B cell (primary cell): ENCODE results near the gene CEP44. TPM values are rescaled to one million over a fixed set of nuclear protein-coding genes. Genes with fewer than 3 reads are reported as not detected.

Source experiments
- ATAC-seq: fragments of 200-7000 bp; cut with Tn5 transposase; one replicate; pipeline ENCODE4 v1.10.0; 2021; ENCODE audit warnings: low read depth, mild to moderate bottlenecking, moderate number of reproducible peaks, moderate library complexity
- CTCF ChIA-PET: fragments of 350-600 bp; sonication (Branson Sonifier 250); formaldehyde crosslinking; loops from one replicate; lab custom pipeline; 2021; ENCODE audit warnings: antibody characterized with exemption, inconsistent platforms; lab: Charles Lee
- POLR2A ChIA-PET: fragments of 350-600 bp; sonication (Branson Sonifier 250); formaldehyde crosslinking; loops from one replicate; lab custom pipeline; 2021; ENCODE audit warnings: antibody characterized with exemption; lab: Charles Lee
- DNase-seq: peaks from one replicate; pipeline ENCODE4 v3.0.0; 2013
- H2AFZ ChIP-seq: 2 replicates; pipeline ENCODE4 v1.6.1; 2012; ENCODE audit warnings: mild to moderate bottlenecking, low read depth, low read length; ENCODE audit not compliant: insufficient read depth, poor library complexity, severe bottlenecking
- H3K27ac ChIP-seq, 2 donors: 1 replicate in 1 of 2; 2 replicates in 1 of 2; pipeline ENCODE4 v1.5.1; 2012 to 2013; ENCODE audit warnings: low read length in 2 of 2, mild to moderate bottlenecking in 2 of 2, moderate library complexity in 1 of 2
- H3K27me3 ChIP-seq, 4 experiments: fragments of 200-600 bp in 1 of 4; sonication (generic) in 1 of 4; replicated peaks in 1 of 4; 1 replicate in 2 of 4; 2 replicates in 2 of 4; pipeline versions ENCODE4 v1.6.1 to v1.7.0; 2013 to 2016; ENCODE audit warnings: low read length in 3 of 4, mild to moderate bottlenecking in 2 of 4, mixed read lengths in 1 of 4, moderate library complexity in 1 of 4; ENCODE audit not compliant: insufficient read depth in 4 of 4, control insufficient read depth in 3 of 4; ENCODE audit errors: control extremely low read depth in 1 of 4
- H3K36me3 ChIP-seq, 2 experiments: replicated peaks in 1 of 2; 1 replicate in 1 of 2; 2 replicates in 1 of 2; pipeline versions ENCODE4 v1.6.1 to v1.7.1; 2013; ENCODE audit warnings: low read length in 1 of 2; ENCODE audit not compliant: insufficient read depth in 2 of 2, control insufficient read depth in 1 of 2; ENCODE audit errors: control extremely low read depth in 1 of 2, extremely low read depth in 1 of 2
- H3K4me1 ChIP-seq, 2 donors: fragments of 200-600 bp in 1 of 2; sonication (generic) in 1 of 2; 1 replicate in 1 of 2; 2 replicates in 1 of 2; pipeline versions ENCODE4 v1.5.1 to v1.6.1; 2013 to 2017; ENCODE audit warnings: low read length in 2 of 2; ENCODE audit not compliant: control insufficient read depth in 2 of 2, insufficient read depth in 2 of 2
- H3K4me2 ChIP-seq: replicated peaks from 2 replicates; pipeline ENCODE3; 2012; ENCODE audit warnings: mild to moderate bottlenecking, low read depth, low read length; ENCODE audit not compliant: poor library complexity, severe bottlenecking
- H3K4me3 ChIP-seq, 5 experiments: fragments of 200-600 bp in 1 of 5; sonication (generic) in 1 of 5; 1 replicate in 3 of 5; 2 replicates in 2 of 5; pipeline versions ENCODE4 v1.5.1 to v1.7.0; 2011 to 2016; ENCODE audit warnings: low read length in 4 of 5, mild to moderate bottlenecking in 4 of 5, low read depth in 2 of 5, control low read depth in 1 of 5, moderate library complexity in 1 of 5; ENCODE audit not compliant: insufficient read depth in 1 of 5; ENCODE audit errors: control extremely low read depth in 1 of 5, extremely low read depth in 1 of 5
- H3K79me2 ChIP-seq: fragments of 200-600 bp; sonication (generic); one replicate; pipeline ENCODE4 v1.6.0; 2016; ENCODE audit warnings: low read length; ENCODE audit not compliant: control insufficient read depth, insufficient read depth
- H3K9ac ChIP-seq: fragments of 200-600 bp; sonication (generic); 2 replicates; pipeline ENCODE4 v1.6.1; 2017; ENCODE audit warnings: mild to moderate bottlenecking, low read length, moderate library complexity
- H3K9me3 ChIP-seq, 3 donors: one replicate each; pipeline versions ENCODE4 v1.6.1 to v1.7.1; 2013; ENCODE audit warnings: low read length in 2 of 3; ENCODE audit not compliant: control insufficient read depth in 2 of 3, insufficient read depth in 1 of 3; ENCODE audit errors: control extremely low read depth in 1 of 3
- H4K20me1 ChIP-seq: 2 replicates; pipeline ENCODE4 v1.6.0; 2012; ENCODE audit warnings: mild to moderate bottlenecking, low read length; ENCODE audit not compliant: insufficient read depth, control insufficient read depth, poor library complexity, severe bottlenecking
- H3K27ac Mint-ChIP-seq: one replicate; pipeline ENCODE4 v1.8.0; 2021; ENCODE audit warnings: mixed read lengths
- H3K27me3 Mint-ChIP-seq: one replicate; pipeline ENCODE4 v1.8.0; 2021; ENCODE audit warnings: mixed read lengths
- H3K4me1 Mint-ChIP-seq: one replicate; pipeline ENCODE4 v1.8.0; 2021; ENCODE audit warnings: mixed read lengths
- H3K4me3 Mint-ChIP-seq: one replicate; pipeline ENCODE4 v1.8.0; 2021; ENCODE audit warnings: mixed read lengths
- H3K9me3 Mint-ChIP-seq: one replicate; pipeline ENCODE4 v1.8.0; 2022; ENCODE audit warnings: mixed read lengths; ENCODE audit not compliant: insufficient read depth
- EZH2 ChIP-seq: IDR thresholded peaks from 2 replicates; pipeline ENCODE4 v1.6.1; 2012; ENCODE audit warnings: borderline replicate concordance, low read depth, mild to moderate bottlenecking, moderate library complexity, low read length; ENCODE audit not compliant: insufficient read depth, poor library complexity, severe bottlenecking
- WGBS: methylation state at CpG from one replicate; pipeline ENCODE4 v1.1.5; 2013; ENCODE audit warnings: missing lambda C conversion rate; ENCODE audit not compliant: insufficient coverage; 5-methylcytosine and 5-hydroxymethylcytosine counted together
- intact Hi-C: fragments of 100-400 bp; cut with micrococcal nuclease; formaldehyde crosslinking; loops from one replicate; pipeline ENCODE4 v1.10.0; 2022
- polyA plus RNA-seq: library from polyadenylated mRNA; depleted of rRNA; stranded (reverse); fragments of >200 nt; gene quantifications from 2 replicates; pipeline ENCODE4 v1.2.3, GENCODE V29; 2012
- total RNA-seq, 2 donors: library from RNA; stranded (reverse); fragments of 120-200 nt in 1 of 2; gene quantifications; 1 replicate in 1 of 2; 2 replicates in 1 of 2; pipeline versions ENCODE4 v1.2.3 to v1.2.4, GENCODE V29; 2013 to 2022
- TF ChIP-seq, protein P1 (sequence below): fragments of 200-600 bp; IDR thresholded peaks from one replicate; pipeline ENCODE4 v1.8.0; 2022; ENCODE audit warnings: antibody characterized with exemption, mild to moderate bottlenecking

The CEP44 gene
- total and polyA plus RNA-seq, 2 donors (not counting 1 experiment from before 2014, with no cell fraction given), result 3.5 to 25.2 TPM

DNA sequence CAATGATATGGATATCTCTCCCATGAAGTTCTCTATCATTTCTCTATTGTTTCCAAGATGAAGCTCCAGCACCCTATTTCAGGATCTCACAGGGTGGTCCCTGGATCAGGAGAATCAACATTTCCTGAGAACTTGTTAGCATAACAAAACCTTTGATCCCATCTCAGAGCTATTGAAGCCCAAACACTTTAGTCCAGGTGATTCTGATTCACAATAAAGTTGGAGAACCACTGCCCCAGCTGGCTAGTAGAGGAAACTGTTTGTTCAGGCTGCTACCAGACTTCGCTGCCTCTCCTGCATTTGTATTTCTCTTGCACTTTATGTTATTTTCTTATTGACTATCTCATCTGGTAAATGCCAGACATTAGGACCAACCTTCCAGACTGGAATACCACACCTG is 65.4 kb downstream of the CEP44 start:
- peaks cover 0 to 5% (median 1%) of the 10 kb centered on the region in 3 donors for H3K9me3 ChIP-seq
- H3K27me3 ChIP-seq, result no peaks in the 10 kb centered on the region
- Mint-ChIP-seq H3K4me3 (no peak overlapping the region), H3K9me3 (peaks cover 2% of the 10 kb centered on the region), H3K27ac (no peak overlapping the region), H3K27me3 (peaks cover 15% of the 10 kb centered on the region), H3K4me1 (no peaks in the 10 kb centered on the region)
- no peak overlapping the region for H3K9ac ChIP-seq
- no peaks in the 10 kb centered on the region for H4K20me1 ChIP-seq
- H3K4me1 ChIP-seq, result no peaks in the 10 kb centered on the region
- no peak for TF ChIP-seq EZH2
- TF ChIP-seq, protein P1, sequence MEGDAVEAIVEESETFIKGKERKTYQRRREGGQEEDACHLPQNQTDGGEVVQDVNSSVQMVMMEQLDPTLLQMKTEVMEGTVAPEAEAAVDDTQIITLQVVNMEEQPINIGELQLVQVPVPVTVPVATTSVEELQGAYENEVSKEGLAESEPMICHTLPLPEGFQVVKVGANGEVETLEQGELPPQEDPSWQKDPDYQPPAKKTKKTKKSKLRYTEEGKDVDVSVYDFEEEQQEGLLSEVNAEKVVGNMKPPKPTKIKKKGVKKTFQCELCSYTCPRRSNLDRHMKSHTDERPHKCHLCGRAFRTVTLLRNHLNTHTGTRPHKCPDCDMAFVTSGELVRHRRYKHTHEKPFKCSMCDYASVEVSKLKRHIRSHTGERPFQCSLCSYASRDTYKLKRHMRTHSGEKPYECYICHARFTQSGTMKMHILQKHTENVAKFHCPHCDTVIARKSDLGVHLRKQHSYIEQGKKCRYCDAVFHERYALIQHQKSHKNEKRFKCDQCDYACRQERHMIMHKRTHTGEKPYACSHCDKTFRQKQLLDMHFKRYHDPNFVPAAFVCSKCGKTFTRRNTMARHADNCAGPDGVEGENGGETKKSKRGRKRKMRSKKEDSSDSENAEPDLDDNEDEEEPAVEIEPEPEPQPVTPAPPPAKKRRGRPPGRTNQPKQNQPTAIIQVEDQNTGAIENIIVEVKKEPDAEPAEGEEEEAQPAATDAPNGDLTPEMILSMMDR, result no peak
- H3K79me2 ChIP-seq, result no peaks in the 10 kb centered on the region
- no peak overlapping the region for H3K4me3 ChIP-seq
- intact Hi-C loops, result no loop called here
- ATAC-seq, result no peak
- ChIA-PET CTCF (no interaction called here), POLR2A (no interaction called here)
- WGBS, result no CpG with 5 or more reads among the region's 1 CpG
- no peaks in the 10 kb centered on the region for H3K36me3 ChIP-seq
- no peak overlapping the region for H3K27ac ChIP-seq
- H3K4me2 ChIP-seq, result no peak overlapping the region
- DNase-seq, result no peak
- no peak overlapping the region for H2AFZ ChIP-seq

DNA sequence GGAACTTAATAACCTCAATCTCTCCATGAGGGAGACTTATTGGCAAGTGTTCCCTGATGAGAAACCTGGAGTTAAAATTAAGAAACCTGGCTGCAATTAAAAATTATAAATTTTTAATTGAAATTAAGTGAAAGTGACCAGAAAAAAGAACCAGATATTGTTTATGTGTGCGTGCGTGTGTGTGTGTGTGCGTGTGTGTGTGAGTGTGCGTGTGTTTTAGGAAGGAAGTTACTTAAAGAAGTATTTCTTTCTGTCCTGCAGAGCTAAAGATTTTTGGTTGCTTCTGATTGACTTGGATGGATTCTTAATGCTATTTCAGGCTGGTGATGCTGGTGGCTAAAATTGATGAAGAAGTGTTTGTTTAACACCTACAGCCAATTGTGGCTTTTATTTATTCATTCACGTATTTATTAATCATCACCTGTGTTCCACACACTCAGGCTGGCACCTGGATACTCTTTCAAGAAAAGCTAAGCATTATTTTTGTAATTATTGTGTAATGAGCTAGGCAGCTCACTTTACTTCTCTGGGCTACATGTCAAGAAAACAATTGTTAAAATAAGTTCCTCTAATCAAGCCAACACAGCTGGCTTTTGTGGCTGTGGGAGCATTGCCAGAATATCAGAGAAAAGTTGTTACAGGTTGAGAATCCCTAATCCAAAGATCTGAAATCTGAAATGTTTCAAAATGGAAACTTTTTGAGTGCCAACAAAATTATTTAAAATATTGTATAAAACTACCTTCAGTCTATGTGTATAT is 68.5 kb downstream of the CEP44 start:
- DNase-seq (no peak), ATAC-seq (no peak)
- WGBS, result 8% methylated on average over 4 of the region's 5 CpGs
- H4K20me1 ChIP-seq, result no peaks in the 10 kb centered on the region
- peaks cover 11% of the 10 kb centered on the region for H3K27me3 Mint-ChIP-seq
- H3K4me3 Mint-ChIP-seq, result no peak overlapping the region
- H3K9me3 Mint-ChIP-seq, result peaks cover 2% of the 10 kb centered on the region
- no peaks in the 10 kb centered on the region for H3K27me3 ChIP-seq
- H3K4me1 Mint-ChIP-seq, result no peaks in the 10 kb centered on the region
- no peaks in the 10 kb centered on the region for H3K79me2 ChIP-seq
- ChIA-PET CTCF (no interaction called here), POLR2A (no interaction called here)
- TF ChIP-seq, protein P1, result no peak
- TF ChIP-seq EZH2, result no peak
- no peak overlapping the region for H3K9ac ChIP-seq
- H3K27ac Mint-ChIP-seq, result no peak overlapping the region
- no peaks in the 10 kb centered on the region for H3K36me3 ChIP-seq
- no peaks in the 10 kb centered on the region for H3K4me1 ChIP-seq
- no peak overlapping the region for H3K27ac ChIP-seq
- intact Hi-C loops, result no loop called here
- H3K4me2 ChIP-seq, result no peak overlapping the region
- H2AFZ ChIP-seq, result no peak overlapping the region
- peaks cover 0 to 5% (median 1%) of the 10 kb centered on the region in 3 donors for H3K9me3 ChIP-seq
- no peak overlapping the region for H3K4me3 ChIP-seq
